ENCODE measurements around the gene HNRNPA0.

HNRNPA0 gene

DNA sequence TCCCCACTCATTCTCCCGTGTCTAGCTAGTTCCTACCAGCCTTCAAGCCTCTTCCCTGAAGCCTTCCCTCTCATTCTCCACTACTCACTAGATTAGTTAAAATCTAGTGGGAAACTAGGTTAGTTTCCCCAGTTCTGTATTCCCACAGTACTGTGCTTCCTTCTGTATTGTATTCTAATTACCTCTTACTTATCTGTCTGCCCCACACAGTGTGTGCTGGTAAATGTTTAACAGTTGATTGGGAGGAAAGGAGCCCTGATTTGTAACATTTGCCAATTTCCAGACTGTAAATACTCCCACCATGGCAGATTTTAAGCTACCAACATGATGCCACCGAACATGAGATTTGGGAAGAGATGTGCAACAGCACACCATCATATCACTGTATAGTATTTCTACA is 26.5 kb downstream of the HNRNPA0 start:
- no peak for DNase-seq (ENCODE audit: low spot score)

GRCh38 chr5:137724251-137724650 is 29.9 kb downstream of the HNRNPA0 start:
- DNase-seq (ENCODE audit: low spot score): no peak

DNA sequence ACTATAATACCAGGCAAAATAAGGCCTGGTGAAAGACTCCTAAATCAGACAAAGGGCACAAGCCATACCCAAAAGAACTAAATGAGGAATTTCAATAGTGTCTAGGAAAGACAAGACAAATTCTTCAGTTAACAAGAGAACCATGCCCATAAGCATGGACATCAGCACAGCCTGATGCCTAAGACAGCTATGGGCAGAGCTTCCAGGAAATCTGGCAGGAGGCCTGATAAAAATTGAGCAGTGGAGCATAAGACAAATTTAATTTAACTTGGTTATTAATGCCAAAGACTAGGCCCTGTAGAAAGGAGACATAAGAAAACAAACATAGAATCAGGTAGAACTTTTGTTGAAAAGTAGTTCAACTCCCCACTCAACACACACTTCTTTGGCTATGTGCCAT is 35.6 kb downstream of the HNRNPA0 start:
- DNase-seq (ENCODE audit: low spot score): no peak

DNA sequence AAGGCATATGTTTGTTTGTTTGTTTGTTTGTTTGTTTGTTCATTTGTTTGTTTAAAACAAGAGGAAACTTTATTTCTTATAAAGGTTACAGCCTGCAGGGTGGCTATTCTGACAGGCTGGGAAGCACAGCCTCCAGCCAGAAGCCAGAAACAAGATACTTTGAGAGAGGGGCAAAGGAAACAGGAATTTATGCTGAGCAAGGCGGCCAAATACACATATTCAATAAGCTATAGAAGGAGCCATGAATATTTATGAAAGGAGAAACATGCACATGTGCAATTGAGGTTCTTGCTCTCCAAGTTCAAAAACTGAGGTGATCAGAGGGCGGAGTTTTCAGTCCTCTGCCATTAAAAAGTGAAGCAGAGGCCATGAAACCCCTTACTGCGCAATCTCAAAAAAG is 37.8 kb downstream of the HNRNPA0 start:
- DNase-seq (ENCODE audit: low spot score): no peak

- no peak for DNase-seq (ENCODE audit: low spot score)
These were observed 38.7 kb downstream of the HNRNPA0 start for GRCh38 chr5:137715456-137715855.

DNA sequence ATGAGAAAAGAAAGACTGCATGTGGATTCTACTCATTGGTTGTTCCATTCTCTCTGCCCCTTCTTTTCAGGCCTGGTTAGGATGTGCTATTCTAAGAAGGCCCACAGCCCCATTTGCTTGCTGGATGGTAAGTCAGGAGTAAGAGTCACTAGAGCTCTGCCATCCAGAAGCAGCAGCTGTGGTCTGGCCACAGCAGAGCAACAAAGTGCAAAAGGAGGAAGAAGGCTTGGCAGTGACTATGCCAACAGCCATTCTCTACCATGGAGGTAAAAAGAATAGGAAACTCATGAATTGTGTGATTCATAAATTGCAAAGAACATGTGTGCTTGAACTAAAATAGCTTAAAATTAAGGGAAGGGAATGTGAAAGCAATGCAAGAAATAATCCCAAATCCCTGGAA is 39.2 kb downstream of the HNRNPA0 start:
- DNase-seq (ENCODE audit: low spot score): no peak

DNA sequence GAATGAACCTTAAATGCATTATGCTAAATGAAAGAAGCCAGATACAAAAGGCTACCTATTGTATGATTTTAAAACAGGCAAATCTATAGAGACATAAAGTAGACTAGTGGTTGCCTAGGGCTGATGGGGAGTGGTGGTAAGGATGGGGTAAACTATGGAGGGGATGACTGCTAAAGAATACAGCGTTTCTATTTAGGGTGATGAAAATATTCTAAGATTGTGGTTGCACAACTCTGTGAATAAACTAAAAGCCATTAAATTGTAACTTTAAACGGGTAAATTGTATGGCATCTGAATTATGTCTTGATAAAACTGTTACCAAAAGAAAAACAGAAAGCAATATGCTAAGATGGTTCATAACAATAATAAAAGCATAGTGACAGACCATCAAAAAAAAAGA is 39.7 kb downstream of the HNRNPA0 start:
- DNase-seq (ENCODE audit: low spot score): no peak

- DNase-seq (ENCODE audit: low spot score): no peak
These were observed 42.0 kb downstream of the HNRNPA0 start for GRCh38 chr5:137712139-137712667.

GRCh38 chr5:137710086-137710485 is 44.1 kb downstream of the HNRNPA0 start:
- DNase-seq (ENCODE audit: low spot score): no peak

- no peak for DNase-seq (ENCODE audit: low spot score)
These were observed 45.2 kb downstream of the HNRNPA0 start for GRCh38 chr5:137708796-137709559.

DNA sequence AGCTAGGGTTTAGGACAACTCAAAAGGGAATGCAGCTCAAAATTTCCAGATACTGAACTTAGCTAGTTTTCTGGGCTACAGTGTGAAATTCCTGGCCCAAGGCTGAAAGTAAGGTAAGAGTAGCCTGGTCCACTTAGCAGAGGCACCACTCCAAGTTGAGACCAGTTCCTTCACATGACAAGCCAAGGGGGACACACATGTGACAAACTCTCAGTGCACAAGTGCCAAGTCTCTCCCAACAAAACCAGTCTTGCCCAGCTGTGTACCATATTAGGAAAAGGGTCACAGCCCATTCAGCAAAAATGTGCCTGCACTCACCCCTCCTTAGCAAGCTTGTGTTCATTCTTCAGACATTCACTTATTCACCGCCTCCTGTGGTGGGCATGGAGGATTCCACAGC is 46.1 kb downstream of the HNRNPA0 start:
- DNase-seq (ENCODE audit: low spot score): no peak

DNA sequence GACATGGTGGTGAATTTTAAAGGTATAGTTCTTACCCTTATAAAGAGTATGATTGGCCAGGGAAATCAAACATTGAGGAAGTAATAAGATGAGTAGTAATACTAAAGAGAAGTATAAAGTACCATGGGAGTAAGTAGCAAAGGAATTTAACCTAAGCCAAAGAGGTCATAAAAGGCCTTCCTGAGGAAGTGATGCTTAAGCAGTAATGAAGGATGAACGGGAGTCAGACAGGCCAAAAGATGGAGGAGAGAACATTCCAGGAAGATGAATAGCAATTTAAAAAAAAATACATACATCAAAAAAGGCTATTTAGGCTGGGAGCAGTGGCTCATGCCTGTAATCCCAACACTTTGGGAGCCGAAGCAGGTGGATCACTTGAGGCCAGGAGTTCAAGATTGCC is 47.3 kb downstream of the HNRNPA0 start:
- no peak for DNase-seq (ENCODE audit: low spot score)

DNA sequence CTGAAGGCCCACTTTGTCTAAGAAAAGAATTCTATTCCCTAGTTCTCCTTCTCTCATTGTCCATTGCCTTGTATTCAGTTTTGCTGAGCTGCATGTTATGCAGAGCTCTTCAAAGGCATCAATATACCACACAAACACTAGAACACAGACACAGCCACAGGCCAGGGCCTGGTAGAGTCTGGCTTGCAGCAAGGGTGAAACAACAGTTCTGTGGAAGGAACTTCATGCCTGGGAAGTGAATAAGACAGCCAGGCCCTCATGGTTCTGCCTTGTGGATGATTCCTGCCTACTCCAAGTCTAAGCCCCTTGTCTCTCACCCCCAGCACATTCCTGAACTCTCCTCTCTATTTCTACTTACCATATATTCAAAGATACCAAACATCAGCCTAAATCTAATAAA is 49.1 kb downstream of the HNRNPA0 start:
- no peak for DNase-seq (ENCODE audit: low spot score)

DNA sequence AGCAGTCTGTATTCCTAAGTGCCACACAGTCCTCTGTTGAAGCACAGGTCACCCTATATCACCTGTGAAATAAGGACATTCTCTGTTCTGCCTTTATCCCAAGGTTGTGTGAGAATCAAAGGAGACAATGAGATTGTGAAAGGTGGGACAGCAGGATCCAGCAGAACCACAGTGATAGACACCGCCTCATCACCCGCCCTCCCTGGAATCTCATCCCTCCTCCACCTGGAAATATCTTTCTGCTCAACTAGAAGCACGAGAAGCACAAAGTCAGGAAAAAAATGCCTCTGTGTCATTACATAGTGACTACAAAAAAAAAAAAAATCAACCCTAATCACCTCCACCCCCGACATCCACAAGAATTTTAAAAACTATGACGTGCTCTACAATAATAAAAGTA is 50.6 kb downstream of the HNRNPA0 start:
- DNase-seq (ENCODE audit: low spot score): no peak

- DNase-seq (ENCODE audit: low spot score): no peak
These were observed 53.9 kb downstream of the HNRNPA0 start for GRCh38 chr5:137700282-137700680.

DNA sequence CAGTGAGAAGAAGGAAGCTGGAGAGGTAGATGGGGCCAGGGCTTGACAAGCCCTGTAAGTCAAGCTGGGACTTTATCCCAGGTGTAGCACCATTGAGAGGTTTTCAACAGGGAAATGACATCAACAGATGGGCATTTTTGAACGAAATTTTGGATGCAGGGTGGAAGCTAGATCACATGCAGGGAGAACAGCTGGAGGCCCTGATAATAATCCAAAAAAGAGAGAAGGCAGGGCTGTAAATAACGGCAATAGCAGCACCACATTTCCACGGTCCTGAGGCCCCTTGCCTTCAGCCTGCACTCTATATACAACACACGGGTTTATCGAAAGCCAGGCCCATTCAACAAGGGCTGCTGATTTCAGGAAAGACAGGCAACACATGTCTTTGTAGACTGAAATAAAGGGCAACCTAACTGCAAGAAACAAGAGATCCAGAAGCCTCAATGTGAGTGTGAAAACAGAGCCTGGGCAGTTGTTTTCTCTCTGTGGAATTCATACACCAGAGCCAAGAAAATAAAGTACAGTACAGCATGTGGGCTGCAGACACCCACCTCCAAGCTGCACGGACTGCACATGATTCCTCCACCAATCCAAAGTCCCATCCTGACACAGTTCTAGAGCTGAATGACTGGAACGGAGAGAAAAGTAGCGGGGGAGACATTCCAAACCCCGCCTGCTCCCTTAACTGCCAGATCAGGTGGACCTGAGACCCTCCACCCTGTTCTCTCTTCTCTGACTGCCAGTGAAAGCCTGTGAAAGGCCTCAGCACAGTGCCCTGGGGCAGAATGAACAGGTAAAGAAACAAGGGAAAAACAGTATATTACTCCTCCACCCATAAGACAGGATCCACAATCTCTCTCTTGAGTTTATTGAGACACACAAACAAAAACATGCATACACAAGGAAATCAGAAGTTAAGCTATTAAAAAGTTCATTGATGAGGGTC is 54.6 kb downstream of the HNRNPA0 start:
- DNase-seq (ENCODE audit: low spot score): no peak

GRCh38 chr5:137696481-137696880 is 57.7 kb downstream of the HNRNPA0 start:
- no peak for DNase-seq (ENCODE audit: low spot score)

- no peak for DNase-seq (ENCODE audit: low spot score)
These were observed 58.3 kb downstream of the HNRNPA0 start for GRCh38 chr5:137695651-137696428.
